ENCODE measurements around the gene KCNH6.

DNA sequence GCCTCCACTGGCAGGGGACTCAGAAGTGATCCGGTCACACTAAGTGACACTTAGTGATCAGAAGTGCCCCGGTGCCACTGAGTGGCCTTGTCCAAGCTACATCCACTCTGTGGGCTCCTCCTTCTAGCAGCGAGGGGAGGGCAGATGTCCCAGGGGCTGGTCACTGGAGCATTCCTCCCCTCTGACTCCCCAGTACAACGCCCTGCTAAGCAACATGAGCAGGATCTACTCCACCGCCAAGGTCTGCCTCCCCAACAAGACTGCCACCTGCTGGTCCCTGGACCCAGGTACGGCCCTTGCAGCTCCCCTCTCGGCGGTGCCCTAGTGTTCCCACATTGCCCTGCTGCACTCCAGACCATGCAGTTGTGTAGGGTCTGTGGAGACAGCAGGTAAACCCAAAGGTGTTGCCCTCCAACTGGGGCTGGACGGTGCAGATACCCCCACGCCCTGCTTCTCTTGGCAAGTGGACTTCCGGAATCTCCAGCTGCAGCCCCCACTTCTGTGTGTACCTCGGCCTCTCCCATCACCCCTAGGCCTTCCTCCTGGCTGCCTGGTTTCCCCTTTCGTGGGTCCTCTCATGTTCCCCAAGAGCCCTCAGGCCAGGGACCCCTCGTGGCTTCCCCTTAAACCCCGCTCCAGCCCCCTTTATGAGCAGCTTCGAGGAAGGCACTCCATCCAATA lies 44.2 kb upstream of the KCNH6 start:
- TF ChIP-seq, protein P1, sequence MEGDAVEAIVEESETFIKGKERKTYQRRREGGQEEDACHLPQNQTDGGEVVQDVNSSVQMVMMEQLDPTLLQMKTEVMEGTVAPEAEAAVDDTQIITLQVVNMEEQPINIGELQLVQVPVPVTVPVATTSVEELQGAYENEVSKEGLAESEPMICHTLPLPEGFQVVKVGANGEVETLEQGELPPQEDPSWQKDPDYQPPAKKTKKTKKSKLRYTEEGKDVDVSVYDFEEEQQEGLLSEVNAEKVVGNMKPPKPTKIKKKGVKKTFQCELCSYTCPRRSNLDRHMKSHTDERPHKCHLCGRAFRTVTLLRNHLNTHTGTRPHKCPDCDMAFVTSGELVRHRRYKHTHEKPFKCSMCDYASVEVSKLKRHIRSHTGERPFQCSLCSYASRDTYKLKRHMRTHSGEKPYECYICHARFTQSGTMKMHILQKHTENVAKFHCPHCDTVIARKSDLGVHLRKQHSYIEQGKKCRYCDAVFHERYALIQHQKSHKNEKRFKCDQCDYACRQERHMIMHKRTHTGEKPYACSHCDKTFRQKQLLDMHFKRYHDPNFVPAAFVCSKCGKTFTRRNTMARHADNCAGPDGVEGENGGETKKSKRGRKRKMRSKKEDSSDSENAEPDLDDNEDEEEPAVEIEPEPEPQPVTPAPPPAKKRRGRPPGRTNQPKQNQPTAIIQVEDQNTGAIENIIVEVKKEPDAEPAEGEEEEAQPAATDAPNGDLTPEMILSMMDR (IDR thresholded peaks at IDR 0.05; ENCODE audit: low read depth, low read length, missing input control), result peak; percentile 77
- TF ChIP-seq, protein P2, sequence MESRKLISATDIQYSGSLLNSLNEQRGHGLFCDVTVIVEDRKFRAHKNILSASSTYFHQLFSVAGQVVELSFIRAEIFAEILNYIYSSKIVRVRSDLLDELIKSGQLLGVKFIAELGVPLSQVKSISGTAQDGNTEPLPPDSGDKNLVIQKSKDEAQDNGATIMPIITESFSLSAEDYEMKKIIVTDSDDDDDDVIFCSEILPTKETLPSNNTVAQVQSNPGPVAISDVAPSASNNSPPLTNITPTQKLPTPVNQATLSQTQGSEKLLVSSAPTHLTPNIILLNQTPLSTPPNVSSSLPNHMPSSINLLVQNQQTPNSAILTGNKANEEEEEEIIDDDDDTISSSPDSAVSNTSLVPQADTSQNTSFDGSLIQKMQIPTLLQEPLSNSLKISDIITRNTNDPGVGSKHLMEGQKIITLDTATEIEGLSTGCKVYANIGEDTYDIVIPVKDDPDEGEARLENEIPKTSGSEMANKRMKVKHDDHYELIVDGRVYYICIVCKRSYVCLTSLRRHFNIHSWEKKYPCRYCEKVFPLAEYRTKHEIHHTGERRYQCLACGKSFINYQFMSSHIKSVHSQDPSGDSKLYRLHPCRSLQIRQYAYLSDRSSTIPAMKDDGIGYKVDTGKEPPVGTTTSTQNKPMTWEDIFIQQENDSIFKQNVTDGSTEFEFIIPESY (IDR thresholded peaks at IDR 0.05), result no peak
